Pancreas (tissue), 10 donors: ENCODE measurements around the gene TLCD5. TPM values are rescaled to one million over a fixed set of nuclear protein-coding genes. Genes with fewer than 3 reads are reported as not detected.

ENCODE experiments used
- ATAC-seq, 4 donors: fragments of 200-7000 bp; cut with Tn5 transposase; one replicate each; pipeline versions ENCODE4 v1.8.0 to v1.9.1; 2020; ENCODE audit warnings: mild to moderate bottlenecking in 4 of 4, moderate library complexity in 4 of 4
- DNase-seq, 6 donors: peaks; one replicate each; pipeline ENCODE4 v3.0.0-alpha.2; 2020
- FAIRE-seq: peaks from 2 replicates; lab custom pipeline; 2012; peaks lifted over from hg19 to GRCh38; lab: Jason Lieb, UNC
- H3K27ac ChIP-seq, 4 donors: fragments of 200-600 bp; sonication (generic); 1 replicate in 3 of 4; 2 replicates in 1 of 4; pipeline versions ENCODE4 v1.5.0 to v1.8.0; 2020
- H3K27me3 ChIP-seq, 4 donors: fragments of 200-600 bp; one replicate each; pipeline ENCODE4 v1.8.0; 2021
- H3K36me3 ChIP-seq, 3 donors: fragments of 200-600 bp; sonication (generic) in 1 of 3; one replicate each; pipeline versions ENCODE4 v1.5.0 to v1.8.0; 2020 to 2021
- H3K4me1 ChIP-seq, 3 donors: fragments of 200-600 bp; one replicate each; pipeline ENCODE4 v1.8.0; 2021
- H3K4me3 ChIP-seq, 4 donors: fragments of 200-600 bp; sonication (generic) in 2 of 4; one replicate each; pipeline versions ENCODE4 v1.5.0 to v1.8.0; 2020 to 2021
- H3K9me3 ChIP-seq, 4 donors: fragments of 200-600 bp; one replicate each; pipeline ENCODE4 v1.8.0; 2021
- WGBS, 2 donors: extraction: QIAGEN DNeasy Blood & Tissue Kit; methylation state at CpG; one replicate each; pipeline ENCODE4 v1.1.7; 2013; 5-methylcytosine and 5-hydroxymethylcytosine counted together
- intact Hi-C, 3 donors: fragments of 100-400 bp; cut with DNase I; formaldehyde crosslinking; loops; one replicate each; pipeline versions ENCODE4 v1.11.1 to v1.14.2; 2022
- polyA plus RNA-seq, 2 donors: library from polyadenylated mRNA; stranded (reverse); fragments of 200-250 nt; gene quantifications; one replicate each; pipeline ENCODE4 v1.2.3, GENCODE V29; 2013
- total RNA-seq, 6 donors: library from RNA; stranded (reverse); fragmentation: NEBNext Ultra II Directional in 4 of 6; extraction: Animal tissue kit (Norgen Biotek cat#: 25700) in 4 of 6; gene quantifications; one replicate each; pipeline versions ENCODE4 v1.2.1 to v1.2.4, GENCODE V29; 2021 to 2023
- TF ChIP-seq, protein P1 (sequence below), 4 donors: fragments of 200-600 bp; sonication (generic) in 3 of 4; IDR thresholded peaks; one replicate each; pipeline versions ENCODE4 v1.5.0 to v1.8.0; 2021; ENCODE audit warnings: antibody characterized with exemption in 4 of 4
- donor health status: healthy with polysubstance abuse.
- donor health status: DM: no; HTN: no; CAD: no; lungs with moderate emphysema.
- donor health status: DM: no; HTN: no; CAD: no.
- donor health status: control.
- donor health status: control.
- donor health status: Bipolar disorder and iron deficiency.
- donor health status: DM: yes; HTN: yes; CAD: no.
- donor health status: DM: no; HTN: no; CAD: no.
- donor health status: DM: no; HTN: no; CAD: no.
- donor health status: DM: yes; HTN: yes; CAD: no.

TLCD5 gene
- total and polyA plus RNA-seq, 8 donors: 1.5 to 5.7 (median 2.6) TPM

DNA sequence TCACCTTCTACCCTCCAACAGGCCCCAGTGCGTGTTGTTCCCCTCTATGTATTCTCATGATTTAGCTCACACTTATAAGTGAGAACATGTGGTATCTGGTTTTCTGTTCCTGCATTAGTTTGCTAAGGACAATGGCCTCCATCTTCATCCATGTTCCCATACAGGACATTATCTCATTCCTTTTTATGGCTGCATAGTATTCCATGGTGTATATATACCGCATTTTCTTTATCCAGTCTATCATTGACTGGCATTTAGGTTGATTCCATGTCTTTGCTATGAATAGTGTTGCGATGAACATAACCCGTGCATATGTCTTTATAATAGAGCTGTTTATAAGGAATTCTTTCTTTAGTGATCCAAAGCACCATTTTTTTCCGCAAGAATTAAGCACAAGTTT lies 28.5 kb upstream of the TLCD5 start:
- H3K4me3 ChIP-seq: no peak overlapping the region
- intact Hi-C loops: loop anchor here (5.0 to 10.0 kb wide), 3 partner anchors 59 to 124 kb away; no protein-coding TSS in a partner anchor
- ATAC-seq (no peak), FAIRE-seq (no peak), DNase-seq (no peak)
- H3K27ac ChIP-seq: no peak overlapping the region
- H3K36me3 ChIP-seq: no peaks in the 10 kb centered on the region
- peaks cover 0 to 3% (median 0%) of the 10 kb centered on the region in 3 donors for H3K4me1 ChIP-seq
- WGBS, 2 donors: 91 to 94% methylated on average over 5 of the region's 5 CpGs
- H3K27me3 ChIP-seq: no peaks in the 10 kb centered on the region
- TF ChIP-seq, protein P1, sequence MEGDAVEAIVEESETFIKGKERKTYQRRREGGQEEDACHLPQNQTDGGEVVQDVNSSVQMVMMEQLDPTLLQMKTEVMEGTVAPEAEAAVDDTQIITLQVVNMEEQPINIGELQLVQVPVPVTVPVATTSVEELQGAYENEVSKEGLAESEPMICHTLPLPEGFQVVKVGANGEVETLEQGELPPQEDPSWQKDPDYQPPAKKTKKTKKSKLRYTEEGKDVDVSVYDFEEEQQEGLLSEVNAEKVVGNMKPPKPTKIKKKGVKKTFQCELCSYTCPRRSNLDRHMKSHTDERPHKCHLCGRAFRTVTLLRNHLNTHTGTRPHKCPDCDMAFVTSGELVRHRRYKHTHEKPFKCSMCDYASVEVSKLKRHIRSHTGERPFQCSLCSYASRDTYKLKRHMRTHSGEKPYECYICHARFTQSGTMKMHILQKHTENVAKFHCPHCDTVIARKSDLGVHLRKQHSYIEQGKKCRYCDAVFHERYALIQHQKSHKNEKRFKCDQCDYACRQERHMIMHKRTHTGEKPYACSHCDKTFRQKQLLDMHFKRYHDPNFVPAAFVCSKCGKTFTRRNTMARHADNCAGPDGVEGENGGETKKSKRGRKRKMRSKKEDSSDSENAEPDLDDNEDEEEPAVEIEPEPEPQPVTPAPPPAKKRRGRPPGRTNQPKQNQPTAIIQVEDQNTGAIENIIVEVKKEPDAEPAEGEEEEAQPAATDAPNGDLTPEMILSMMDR (IDR thresholded peaks at IDR 0.05): no peak
- H3K9me3 ChIP-seq: no peaks in the 10 kb centered on the region

DNA sequence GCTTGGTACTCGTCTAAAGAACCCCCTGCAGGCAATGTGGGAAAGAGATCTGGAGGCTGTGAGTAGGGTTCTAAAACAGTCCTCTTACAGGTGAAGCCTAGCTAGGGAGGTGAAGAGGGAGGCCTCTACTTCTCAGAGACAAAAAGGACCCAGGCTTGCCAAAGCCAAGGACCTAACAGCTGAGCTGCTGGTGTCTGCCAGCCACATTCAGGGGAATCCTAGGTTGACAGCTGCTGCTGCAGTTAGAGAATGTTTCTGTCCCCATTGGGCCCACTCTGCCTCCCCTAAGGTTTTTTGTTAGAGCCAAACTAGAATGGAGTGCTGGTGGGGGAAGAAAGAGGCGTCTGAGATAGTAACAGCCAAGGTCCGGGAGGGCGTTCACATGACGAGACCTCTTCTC lies 26.6 kb upstream of the TLCD5 start:
- no peak overlapping the region for H3K4me3 ChIP-seq
- 80 to 89% methylated on average over 5 of the region's 5 CpGs for WGBS, 2 donors
- DNase-seq (no peak), ATAC-seq (no peak), FAIRE-seq (no peak)
- peaks cover 0 to 8% (median 0%) of the 10 kb centered on the region in 3 donors for H3K4me1 ChIP-seq
- no peaks in the 10 kb centered on the region for H3K36me3 ChIP-seq
- H3K9me3 ChIP-seq: no peaks in the 10 kb centered on the region
- no peak overlapping the region for H3K27ac ChIP-seq
- intact Hi-C loops: loop anchor here (5.0 to 10.0 kb wide), 3 partner anchors 61 to 126 kb away; no protein-coding TSS in a partner anchor
- H3K27me3 ChIP-seq: no peaks in the 10 kb centered on the region
- TF ChIP-seq, protein P1 (IDR thresholded peaks at IDR 0.05): no peak

DNA sequence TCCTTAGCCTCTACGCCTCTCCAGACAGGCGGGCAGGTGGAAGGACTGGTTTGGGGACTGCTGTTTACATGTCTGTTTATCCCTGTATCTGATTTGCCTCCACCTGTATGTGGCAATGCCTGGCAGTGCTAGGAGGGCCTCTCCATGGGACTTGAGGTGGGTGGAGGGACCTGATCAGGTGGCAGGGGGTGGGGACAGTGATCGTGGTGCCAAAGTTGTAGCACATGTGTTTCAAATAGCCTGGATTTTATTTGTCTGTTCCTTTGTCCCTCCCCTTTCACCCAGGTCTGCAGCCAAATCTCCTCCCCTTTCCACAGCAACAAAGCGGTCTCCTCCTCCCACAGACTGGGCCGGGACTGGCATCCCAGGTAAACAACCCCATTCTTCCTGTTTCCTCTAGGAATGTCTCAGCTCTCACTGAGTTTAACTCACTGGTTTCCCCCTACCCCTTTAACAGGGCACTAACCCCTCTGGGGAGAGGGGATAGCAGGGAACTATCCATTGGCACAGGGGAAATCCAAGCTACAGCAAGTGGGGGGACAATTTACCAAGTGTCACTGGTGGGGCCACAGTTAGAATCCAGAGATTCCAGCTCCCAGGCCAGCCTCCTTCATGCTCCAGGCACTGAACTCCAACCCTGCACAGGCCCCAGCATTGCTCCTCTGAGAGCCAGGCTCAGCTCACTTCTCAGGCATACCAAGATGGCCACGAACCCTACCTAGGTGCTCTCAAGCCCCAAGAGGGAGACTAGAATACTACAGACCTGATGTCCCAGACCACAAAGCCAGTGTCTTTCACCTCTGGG lies 22.9 kb upstream of the TLCD5 start:
- Histone ChIP-seq H3K27ac (peak overlapping the region in 3 of 4 donors; percentile 31 to 78 (median 75)), H3K36me3 (no peaks in the 10 kb centered on the region), H3K27me3 (no peaks in the 10 kb centered on the region), H3K4me3 (no peak overlapping the region), H3K4me1 (peaks cover 0 to 5% (median 0%) of the 10 kb centered on the region in 3 donors), H3K9me3 (no peaks in the 10 kb centered on the region)
- 25 to 32% methylated on average over 6 of the region's 6 CpGs for WGBS, 2 donors
- ATAC-seq: peak; percentile 57 to 81 (median 68)
- TF ChIP-seq, protein P1 (IDR thresholded peaks at IDR 0.05): no peak
- intact Hi-C loops: loop anchor here in 2 of 3 donors (2.0 to 5.0 kb wide), 2 partner anchors 65 to 127 kb away; no protein-coding TSS in a partner anchor
- peak in 4 of 6 donors; percentile 54 to 83 (median 62) for DNase-seq
- no peak for FAIRE-seq

DNA sequence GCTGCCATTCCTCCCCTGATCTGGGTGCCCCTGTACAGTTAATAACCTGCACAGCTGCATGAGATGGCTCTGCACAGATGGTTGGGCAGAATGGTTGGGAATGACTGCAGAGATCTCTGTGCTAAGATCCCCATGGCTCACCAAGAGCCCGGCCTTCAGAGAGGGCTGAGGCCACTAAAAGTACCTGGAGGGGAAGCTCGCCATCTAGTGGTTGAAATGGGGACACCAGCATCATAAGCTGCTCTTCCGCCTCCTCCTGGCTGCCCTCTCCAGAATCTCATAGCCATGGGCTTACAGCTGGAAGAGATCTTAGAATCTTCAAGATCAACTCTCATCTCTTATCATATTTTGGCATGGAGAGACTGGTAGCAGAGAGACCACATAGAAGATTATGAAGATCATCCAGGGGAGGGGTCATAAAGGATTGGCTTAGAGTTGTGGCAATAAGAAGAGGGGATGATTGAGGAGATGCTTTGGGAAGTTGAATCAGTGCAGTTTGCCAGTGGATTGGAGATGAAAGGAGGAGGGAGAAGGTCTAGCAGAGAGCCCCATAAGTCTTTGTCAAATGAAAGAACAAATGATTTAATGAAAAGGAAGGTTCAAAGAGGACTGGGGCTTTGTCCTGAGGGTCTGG lies 22.0 kb upstream of the TLCD5 start:
- FAIRE-seq (no peak), DNase-seq (peak in 4 of 6 donors; percentile 61 to 81 (median 73)), ATAC-seq (peak; percentile 55 to 78 (median 74))
- peaks cover 0 to 5% (median 0%) of the 10 kb centered on the region in 3 donors for H3K4me1 ChIP-seq
- H3K9me3 ChIP-seq: no peaks in the 10 kb centered on the region
- H3K27ac ChIP-seq: peak overlapping the region in 2 of 4 donors; percentile 75 to 78
- no peak overlapping the region for H3K4me3 ChIP-seq
- TF ChIP-seq, protein P1 (IDR thresholded peaks at IDR 0.05): peak; percentile 61 to 92 (median 84)
- intact Hi-C loops: loop anchor here in 2 of 3 donors (2.0 to 5.0 kb wide), 2 partner anchors 66 to 128 kb away; no protein-coding TSS in a partner anchor
- 22 to 24% methylated on average over 3 of the region's 3 CpGs for WGBS, 2 donors
- no peaks in the 10 kb centered on the region for H3K36me3 ChIP-seq
- no peaks in the 10 kb centered on the region for H3K27me3 ChIP-seq
